ENCODE data around the gene NLRP7. TPM values are rescaled to one million over a fixed set of nuclear protein-coding genes. Genes with fewer than 3 reads are reported as not detected.
"Not testable (repeated sequence)": the region's sequence is repeated elsewhere in the genome, so short reads cannot be mapped to it uniquely, and the experiment has no call there.

Gene NLRP7
- total and polyA plus RNA-seq, 2 donors (not counting 1 experiment from before 2014, with no cell fraction given): 0.07 to 0.13 TPM

DNA sequence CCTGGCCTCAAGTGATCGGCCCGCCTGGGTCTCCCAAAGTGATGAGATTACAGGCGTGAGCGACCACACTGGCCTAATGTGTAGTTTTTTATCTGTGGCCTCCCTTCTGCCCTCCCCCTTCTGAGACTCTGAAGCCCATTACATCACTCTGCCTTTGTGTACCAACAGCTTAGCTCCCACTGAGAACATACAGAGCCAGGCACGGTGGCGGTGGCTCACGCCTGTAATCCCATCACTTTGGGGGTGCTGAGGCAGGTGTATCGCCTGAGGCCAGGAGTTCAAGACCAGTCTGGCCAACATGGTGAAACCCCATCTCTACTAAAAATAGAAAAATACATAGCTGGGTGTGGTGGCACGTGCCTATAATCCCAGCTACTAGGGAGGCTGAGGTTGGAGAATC lies 28.8 kb downstream of the NLRP7 start:
- Histone ChIP-seq H3K4me1 (ENCODE audit: control insufficient read depth in 2 of 2, insufficient read depth in 2 of 2, low read length in 2 of 2) (no peaks in the 10 kb centered on the region), H3K4me3 (ENCODE audit: control extremely low read depth in 1 of 5, extremely low read depth in 1 of 5, insufficient read depth in 1 of 5, low read depth in 2 of 5, low read length in 4 of 5) (no peak overlapping the region), H3K79me2 (ENCODE audit: control insufficient read depth, insufficient read depth, low read length) (no peaks in the 10 kb centered on the region), H3K9me3 (ENCODE audit: control extremely low read depth in 1 of 3, control insufficient read depth in 2 of 3, insufficient read depth in 1 of 3, low read length in 2 of 3) (peaks cover 0 to 5% (median 0%) of the 10 kb centered on the region in 3 donors), H4K20me1 (ENCODE audit: control insufficient read depth, insufficient read depth, low read length, poor library complexity, severe bottlenecking) (no peaks in the 10 kb centered on the region), H2AFZ (ENCODE audit: insufficient read depth, low read depth, low read length, poor library complexity, severe bottlenecking) (no peak overlapping the region), H3K27me3 (replicated peaks in 1 of 4; ENCODE audit: control extremely low read depth in 1 of 4, control insufficient read depth in 3 of 4, insufficient read depth in 4 of 4, low read length in 3 of 4) (peaks cover 0 to 5% (median 2%) of the 10 kb centered on the region in 4 experiments), H3K9ac (ENCODE audit: low read length) (no peak overlapping the region), H3K27ac (ENCODE audit: low read length in 2 of 2) (no peak overlapping the region), H3K4me2 (replicated peaks; ENCODE audit: low read depth, low read length, poor library complexity, severe bottlenecking) (no peak overlapping the region), H3K36me3 (replicated peaks in 1 of 2; ENCODE audit: control extremely low read depth in 1 of 2, control insufficient read depth in 1 of 2, extremely low read depth in 1 of 2, insufficient read depth in 2 of 2, low read length in 1 of 2) (no peaks in the 10 kb centered on the region)
- peaks cover 3% of the 10 kb centered on the region for H3K4me1 Mint-ChIP-seq
- no peak for TF ChIP-seq EZH2 (IDR thresholded peaks at IDR 0.05; ENCODE audit: borderline replicate concordance, insufficient read depth, low read depth, low read length, poor library complexity, severe bottlenecking)
- TF ChIP-seq CTCF (IDR thresholded peaks at IDR 0.05): no peak
- ChIA-PET CTCF (interaction anchor here (0.8 to 1.0 kb wide), 2 partner anchors 19 to 439 kb away, joined by 3 read pairs; no protein-coding TSS in a partner anchor), POLR2A (interaction anchor here (0.6 kb wide), 1 partner anchor 39 kb away, joined by 6 read pairs; no protein-coding TSS in a partner anchor)
- H3K9me3 Mint-ChIP-seq (ENCODE audit: insufficient read depth): no peaks in the 10 kb centered on the region
- WGBS (ENCODE audit: insufficient coverage): 87% methylated on average over 6 of the region's 9 CpGs
- DNase-seq: no peak
- peaks cover 24% of the 10 kb centered on the region for H3K27me3 Mint-ChIP-seq
- H3K4me3 Mint-ChIP-seq: no peak overlapping the region
- intact Hi-C loops (cut with micrococcal nuclease): loop anchor here (10.0 kb wide), 1 partner anchor 434 kb away; no protein-coding TSS in a partner anchor
- H3K27ac Mint-ChIP-seq: no peak overlapping the region
- no peak for ATAC-seq (ENCODE audit: low read depth)

GRCh38 chr19:54916822-54917221 lies 30.5 kb downstream of the NLRP7 start:
- H3K27ac Mint-ChIP-seq: no peak overlapping the region
- H3K27ac ChIP-seq (ENCODE audit: low read length in 2 of 2): no peak overlapping the region
- ChIA-PET POLR2A (no interaction called here), CTCF (interaction anchor here (1.3 kb wide), 1 partner anchor 243 kb away, joined by 3 read pairs; no protein-coding TSS in a partner anchor)
- H3K9me3 Mint-ChIP-seq (ENCODE audit: insufficient read depth): no peaks in the 10 kb centered on the region
- no peaks in the 10 kb centered on the region for H3K36me3 ChIP-seq (replicated peaks in 1 of 2; ENCODE audit: control extremely low read depth in 1 of 2, control insufficient read depth in 1 of 2, extremely low read depth in 1 of 2, insufficient read depth in 2 of 2, low read length in 1 of 2)
- H2AFZ ChIP-seq (ENCODE audit: insufficient read depth, low read depth, low read length, poor library complexity, severe bottlenecking): no peak overlapping the region
- ATAC-seq (ENCODE audit: low read depth) (no peak), DNase-seq (no peak)
- 52% methylated on average over 11 of the region's 11 CpGs for WGBS (ENCODE audit: insufficient coverage)
- H4K20me1 ChIP-seq (ENCODE audit: control insufficient read depth, insufficient read depth, low read length, poor library complexity, severe bottlenecking): no peaks in the 10 kb centered on the region
- H3K4me1 Mint-ChIP-seq: peaks cover 3% of the 10 kb centered on the region
- H3K27me3 ChIP-seq (replicated peaks in 1 of 4; ENCODE audit: control extremely low read depth in 1 of 4, control insufficient read depth in 3 of 4, insufficient read depth in 4 of 4, low read length in 3 of 4): peaks cover 0 to 5% (median 2%) of the 10 kb centered on the region in 4 experiments
- no peak overlapping the region for H3K4me2 ChIP-seq (replicated peaks; ENCODE audit: low read depth, low read length, poor library complexity, severe bottlenecking)
- peaks cover 0 to 5% (median 0%) of the 10 kb centered on the region in 3 donors for H3K9me3 ChIP-seq (ENCODE audit: control extremely low read depth in 1 of 3, control insufficient read depth in 2 of 3, insufficient read depth in 1 of 3, low read length in 2 of 3)
- peaks cover 24% of the 10 kb centered on the region for H3K27me3 Mint-ChIP-seq
- H3K4me3 Mint-ChIP-seq: no peak overlapping the region
- H3K4me3 ChIP-seq (ENCODE audit: control extremely low read depth in 1 of 5, extremely low read depth in 1 of 5, insufficient read depth in 1 of 5, low read depth in 2 of 5, low read length in 4 of 5): no peak overlapping the region
- no peaks in the 10 kb centered on the region for H3K79me2 ChIP-seq (ENCODE audit: control insufficient read depth, insufficient read depth, low read length)
- intact Hi-C loops (cut with micrococcal nuclease): loop anchor here (10.0 kb wide), 1 partner anchor 432 kb away; no protein-coding TSS in a partner anchor
- no peaks in the 10 kb centered on the region for H3K4me1 ChIP-seq (ENCODE audit: control insufficient read depth in 2 of 2, insufficient read depth in 2 of 2, low read length in 2 of 2)
- H3K9ac ChIP-seq (ENCODE audit: low read length): no peak overlapping the region
- no peak for TF ChIP-seq EZH2 (IDR thresholded peaks at IDR 0.05; ENCODE audit: borderline replicate concordance, insufficient read depth, low read depth, low read length, poor library complexity, severe bottlenecking)
- TF ChIP-seq CTCF (IDR thresholded peaks at IDR 0.05): no peak

DNA sequence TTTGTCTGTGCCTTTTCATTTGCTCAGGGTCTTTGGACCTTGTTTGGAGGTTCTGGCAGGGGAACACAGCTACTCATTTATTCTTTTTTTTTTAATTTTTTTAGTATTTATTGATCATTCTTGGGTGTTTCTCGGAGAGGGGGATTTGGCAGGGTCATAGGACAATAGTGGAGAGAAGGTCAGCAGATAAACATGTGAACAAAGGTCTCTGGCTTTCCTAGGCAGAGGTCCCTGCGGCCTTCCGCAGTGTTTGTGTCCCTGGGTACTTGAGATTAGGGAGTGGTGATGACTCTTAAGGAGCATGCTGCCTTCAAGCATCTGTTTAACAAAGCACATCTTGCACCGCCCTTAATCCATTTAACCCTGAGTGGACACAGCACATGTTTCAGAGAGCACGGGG lies 39.4 kb downstream of the NLRP7 start:
- H3K4me3 Mint-ChIP-seq; ATAC-seq (ENCODE audit: low read depth); H3K27ac Mint-ChIP-seq; H3K9me3 Mint-ChIP-seq (ENCODE audit: insufficient read depth); H4K20me1 ChIP-seq (ENCODE audit: control insufficient read depth, insufficient read depth, low read length, poor library complexity, severe bottlenecking); POLR2A ChIA-PET; H3K9ac ChIP-seq (ENCODE audit: low read length); H3K4me2 ChIP-seq (replicated peaks; ENCODE audit: low read depth, low read length, poor library complexity, severe bottlenecking); H3K27ac ChIP-seq (ENCODE audit: low read length in 2 of 2); CTCF ChIA-PET; H3K27me3 ChIP-seq (replicated peaks in 1 of 4; ENCODE audit: control extremely low read depth in 1 of 4, control insufficient read depth in 3 of 4, insufficient read depth in 4 of 4, low read length in 3 of 4); H2AFZ ChIP-seq (ENCODE audit: insufficient read depth, low read depth, low read length, poor library complexity, severe bottlenecking); H3K36me3 ChIP-seq (replicated peaks in 1 of 2; ENCODE audit: control extremely low read depth in 1 of 2, control insufficient read depth in 1 of 2, extremely low read depth in 1 of 2, insufficient read depth in 2 of 2, low read length in 1 of 2); H3K4me1 Mint-ChIP-seq; H3K4me3 ChIP-seq (ENCODE audit: control extremely low read depth in 1 of 5, extremely low read depth in 1 of 5, insufficient read depth in 1 of 5, low read depth in 2 of 5, low read length in 4 of 5); DNase-seq; H3K79me2 ChIP-seq (ENCODE audit: control insufficient read depth, insufficient read depth, low read length); intact Hi-C loops (cut with micrococcal nuclease); H3K4me1 ChIP-seq (ENCODE audit: control insufficient read depth in 2 of 2, insufficient read depth in 2 of 2, low read length in 2 of 2): not testable (repeated sequence)
- no CpG with 5 or more reads among the region's 5 CpGs for WGBS (ENCODE audit: insufficient coverage)
- peaks cover 22% of the 10 kb centered on the region for H3K27me3 Mint-ChIP-seq
- H3K9me3 ChIP-seq (ENCODE audit: control extremely low read depth in 1 of 3, control insufficient read depth in 2 of 3, insufficient read depth in 1 of 3, low read length in 2 of 3): peaks cover 0 to 11% (median 0%) of the 10 kb centered on the region in 3 donors
